Lower lobe of right lung (tissue), 2 donors: Measurements from ENCODE around the gene TP63. TPM values are rescaled to one million over a fixed set of nuclear protein-coding genes. Genes with fewer than 3 reads are reported as not detected.
"Not testable (repeated sequence)": the region's sequence is repeated elsewhere in the genome, so short reads cannot be mapped to it uniquely, and the experiment has no call there.

ENCODE experiments used
- ATAC-seq, 2 donors: fragments of 200-7000 bp; cut with Tn5 transposase; one replicate each; pipeline ENCODE4 v1.9.1; 2020 to 2022; ENCODE audit warnings: mild to moderate bottlenecking in 2 of 2, moderate library complexity in 2 of 2
- DNase-seq: peaks from one replicate; pipeline ENCODE4 v3.0.0-alpha.2; 2020
- H3K27ac ChIP-seq: fragments of 200-600 bp; one replicate; pipeline ENCODE4 v1.8.0; 2022
- H3K27me3 ChIP-seq: fragments of 200-600 bp; one replicate; pipeline ENCODE4 v1.8.0; 2022; ENCODE audit warnings: low read depth
- H3K36me3 ChIP-seq: fragments of 200-600 bp; one replicate; pipeline ENCODE4 v1.8.0; 2022; ENCODE audit warnings: mild to moderate bottlenecking
- H3K4me1 ChIP-seq: fragments of 200-600 bp; one replicate; pipeline ENCODE4 v1.8.0; 2022
- H3K4me3 ChIP-seq: fragments of 200-600 bp; one replicate; pipeline ENCODE4 v1.8.0; 2022; ENCODE audit warnings: mild to moderate bottlenecking
- H3K9me3 ChIP-seq: fragments of 200-600 bp; one replicate; pipeline ENCODE4 v1.8.0; 2022
- intact Hi-C: fragments of 100-400 bp; cut with DNase I; formaldehyde crosslinking; loops from one replicate; pipeline ENCODE4 v1.11.0; 2022
- total RNA-seq: library from RNA; stranded (reverse); fragmentation: NEBNext Ultra II Directional; extraction: Animal tissue kit (Norgen Biotek cat#: 25700); gene quantifications from one replicate; pipeline ENCODE4 v1.2.1, GENCODE V29; 2021
- TF ChIP-seq, protein P1 (sequence below): fragments of 200-600 bp; IDR thresholded peaks from one replicate; pipeline ENCODE4 v1.8.0; 2022; ENCODE audit warnings: antibody characterized with exemption, mild to moderate bottlenecking
- donor health status: DM: no; HTN: yes; CAD: no; lungs with severe emphysema.

The TP63 gene
- total RNA-seq, 1 donor from 2014 or later: 2.1 TPM

- H3K27me3 ChIP-seq: no peaks in the 10 kb centered on the region
- peaks cover 3% of the 10 kb centered on the region for H3K9me3 ChIP-seq
- no peak for DNase-seq
- H3K4me1 ChIP-seq: no peaks in the 10 kb centered on the region
- TF ChIP-seq, protein P1, sequence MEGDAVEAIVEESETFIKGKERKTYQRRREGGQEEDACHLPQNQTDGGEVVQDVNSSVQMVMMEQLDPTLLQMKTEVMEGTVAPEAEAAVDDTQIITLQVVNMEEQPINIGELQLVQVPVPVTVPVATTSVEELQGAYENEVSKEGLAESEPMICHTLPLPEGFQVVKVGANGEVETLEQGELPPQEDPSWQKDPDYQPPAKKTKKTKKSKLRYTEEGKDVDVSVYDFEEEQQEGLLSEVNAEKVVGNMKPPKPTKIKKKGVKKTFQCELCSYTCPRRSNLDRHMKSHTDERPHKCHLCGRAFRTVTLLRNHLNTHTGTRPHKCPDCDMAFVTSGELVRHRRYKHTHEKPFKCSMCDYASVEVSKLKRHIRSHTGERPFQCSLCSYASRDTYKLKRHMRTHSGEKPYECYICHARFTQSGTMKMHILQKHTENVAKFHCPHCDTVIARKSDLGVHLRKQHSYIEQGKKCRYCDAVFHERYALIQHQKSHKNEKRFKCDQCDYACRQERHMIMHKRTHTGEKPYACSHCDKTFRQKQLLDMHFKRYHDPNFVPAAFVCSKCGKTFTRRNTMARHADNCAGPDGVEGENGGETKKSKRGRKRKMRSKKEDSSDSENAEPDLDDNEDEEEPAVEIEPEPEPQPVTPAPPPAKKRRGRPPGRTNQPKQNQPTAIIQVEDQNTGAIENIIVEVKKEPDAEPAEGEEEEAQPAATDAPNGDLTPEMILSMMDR: no peak
- intact Hi-C loops: no loop called here
- H3K36me3 ChIP-seq: no peaks in the 10 kb centered on the region
- ATAC-seq: no peak
- H3K27ac ChIP-seq: no peak overlapping the region
- H3K4me3 ChIP-seq: no peak overlapping the region
Measured at GRCh38 chr3:189748046-189748445, 116.9 kb downstream of the TP63 start.

DNA sequence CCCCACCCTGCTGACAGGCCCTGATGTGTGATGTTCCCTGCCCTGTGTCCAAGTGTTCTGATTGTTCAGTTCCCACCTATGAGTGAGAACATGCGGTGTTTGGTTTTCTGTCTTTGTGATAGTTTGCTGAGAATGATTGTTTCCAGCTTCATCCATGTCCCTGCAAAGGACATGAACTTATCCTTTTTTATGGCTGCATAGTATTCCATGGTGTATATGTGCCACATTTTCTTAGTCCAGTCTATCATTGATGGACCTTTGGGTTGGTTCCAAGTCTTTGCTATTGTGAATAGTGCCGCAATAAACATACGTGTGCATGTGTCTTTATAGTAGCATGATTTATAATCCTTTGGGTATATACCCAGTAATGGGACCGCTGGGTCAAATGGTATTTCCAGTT lies 119.8 kb downstream of the TP63 start:
- H3K27me3 ChIP-seq, ATAC-seq, H3K4me1 ChIP-seq, H3K9me3 ChIP-seq, DNase-seq, H3K36me3 ChIP-seq, H3K27ac ChIP-seq, H3K4me3 ChIP-seq, intact Hi-C loops: not testable (repeated sequence)

GRCh38 chr3:189754356-189754755 lies 123.2 kb downstream of the TP63 start:
- intact Hi-C loops: no loop called here
- H3K4me1 ChIP-seq: no peaks in the 10 kb centered on the region
- H3K9me3 ChIP-seq: no peaks in the 10 kb centered on the region
- TF ChIP-seq, protein P1: no peak
- H3K27ac ChIP-seq: no peak overlapping the region
- no peak for DNase-seq
- H3K27me3 ChIP-seq: no peaks in the 10 kb centered on the region
- H3K36me3 ChIP-seq: no peaks in the 10 kb centered on the region
- H3K4me3 ChIP-seq: no peak overlapping the region
- ATAC-seq: no peak

- DNase-seq (no peak), ATAC-seq (no peak)
- Histone ChIP-seq H3K36me3 (no peaks in the 10 kb centered on the region), H3K4me1 (no peaks in the 10 kb centered on the region), H3K27ac (no peak overlapping the region), H3K27me3 (no peaks in the 10 kb centered on the region), H3K9me3 (no peaks in the 10 kb centered on the region), H3K4me3 (no peak overlapping the region)
- TF ChIP-seq, protein P1: no peak
- intact Hi-C loops: no loop called here
Measured at GRCh38 chr3:189756582-189757078, 125.4 kb downstream of the TP63 start.

DNA sequence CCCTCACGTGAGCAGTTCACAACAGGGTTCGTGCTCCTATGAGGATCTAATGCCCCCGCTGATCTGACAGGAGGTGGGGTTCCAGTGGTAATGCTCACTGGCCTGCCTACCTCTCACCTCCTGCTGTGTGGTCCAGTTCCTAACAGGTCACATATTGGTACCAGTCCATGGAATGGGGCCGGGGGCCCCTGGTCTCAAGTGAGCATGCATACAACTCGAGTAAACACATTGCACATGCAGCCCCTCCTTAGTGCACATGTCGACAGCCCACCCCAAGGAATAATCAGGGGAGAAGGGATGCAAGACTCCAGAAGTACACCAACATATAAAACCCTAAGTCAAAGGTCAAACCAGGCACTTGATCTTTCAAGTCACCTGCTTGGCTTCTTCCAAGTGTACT lies 127.0 kb downstream of the TP63 start:
- DNase-seq (no peak), ATAC-seq (no peak)
- Histone ChIP-seq H3K27me3 (no peaks in the 10 kb centered on the region), H3K36me3 (no peaks in the 10 kb centered on the region), H3K4me1 (no peaks in the 10 kb centered on the region), H3K27ac (no peak overlapping the region), H3K9me3 (no peaks in the 10 kb centered on the region), H3K4me3 (no peak overlapping the region)
- TF ChIP-seq, protein P1: no peak
- intact Hi-C loops: no loop called here

DNA sequence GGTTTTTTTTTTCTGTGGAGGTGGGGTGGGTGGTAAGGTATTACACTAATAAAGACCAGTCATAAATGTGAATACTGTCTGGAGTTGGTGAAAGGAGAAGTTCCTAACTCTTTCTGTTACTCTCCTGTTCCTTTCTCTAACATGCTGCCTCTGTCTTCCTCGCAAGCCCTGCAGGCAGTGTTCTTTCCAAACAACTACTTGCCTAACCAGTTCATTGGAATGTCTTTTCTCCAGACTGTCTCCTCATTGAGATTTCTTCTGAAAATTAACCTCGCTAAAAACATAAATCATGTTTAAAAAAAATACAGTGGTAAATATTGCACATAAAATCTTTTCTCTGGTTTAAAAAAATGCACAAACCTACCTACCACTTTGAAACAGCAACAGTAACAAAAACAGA lies 135.2 kb downstream of the TP63 start:
- H3K4me3 ChIP-seq: no peak overlapping the region
- ATAC-seq (no peak), DNase-seq (no peak)
- no peaks in the 10 kb centered on the region for H3K9me3 ChIP-seq
- no peaks in the 10 kb centered on the region for H3K36me3 ChIP-seq
- no peaks in the 10 kb centered on the region for H3K27me3 ChIP-seq
- TF ChIP-seq, protein P1: no peak
- no peak overlapping the region for H3K27ac ChIP-seq
- no peaks in the 10 kb centered on the region for H3K4me1 ChIP-seq
- intact Hi-C loops: no loop called here
